SK-N-MC (cell line): ENCODE results near the gene SELENOS.

Experiments used
- DNase-seq: peaks from one replicate; pipeline ENCODE4 v3.0.0-alpha.2; 2011; ENCODE audit warnings: low read depth, low spot score
- H3K27ac ChIP-seq: fragments of 200-600 bp; sonication (generic); 2 replicates; pipeline ENCODE4 v1.5.1; 2016; ENCODE audit warnings: mixed run types
- H3K36me3 ChIP-seq: fragments of 200-600 bp; sonication (generic); 2 replicates; pipeline ENCODE4 v1.6.1; 2017; ENCODE audit warnings: antibody characterized with exemption, low read length, mixed read lengths; ENCODE audit not compliant: insufficient read depth
- H3K4me3 ChIP-seq: fragments of 200-600 bp; sonication (generic); 2 replicates; pipeline ENCODE4 v1.5.1; 2016
- H3K9ac ChIP-seq: fragments of 200-600 bp; sonication (generic); 2 replicates; pipeline ENCODE4 v1.8.0; 2017; ENCODE audit warnings: mixed run types, mixed read lengths; ENCODE audit not compliant: insufficient read length
- H3K9me3 ChIP-seq: fragments of 200-600 bp; sonication (generic); 2 replicates; pipeline ENCODE4 v1.6.1; 2017; ENCODE audit warnings: low read depth, mild to moderate bottlenecking, antibody characterized with exemption, low read length, moderate library complexity, mixed read lengths
- EZH2 ChIP-seq: fragments of 200-600 bp; sonication (generic); IDR thresholded peaks from one replicate; pipeline ENCODE4 v1.6.1; 2017; ENCODE audit warnings: antibody characterized with exemption
- FOXP2 ChIP-seq: optimal IDR thresholded peaks from 2 replicates; pipeline ENCODE3; 2011; ENCODE audit warnings: mild to moderate bottlenecking, moderate library complexity; ENCODE audit not compliant: insufficient read depth; ENCODE audit errors: extremely low read length, control extremely low read depth
- POLR2AphosphoS5 ChIP-seq: IDR thresholded peaks from 2 replicates; pipeline ENCODE4 v1.6.1; 2012; ENCODE audit warnings: mild to moderate bottlenecking, low read depth, low read length, borderline replicate concordance

Gene SELENOS

GRCh38 chr15:101277038-101277822, at the start of gene SELENOS:
Gene SELENOS, minus strand, starts transcription at chr15:101277485. Its CDS starts 68 bp downstream, at chr15:101277417.
- peak within 1 kb of the TSS; percentile 72 for H3K9ac ChIP-seq
- H3K9me3 ChIP-seq: no peaks in the 10 kb centered on the region
- no peak for DNase-seq
- H3K4me3 ChIP-seq: peak within 1 kb of the TSS; percentile 78
- peaks cover 51% of the 10 kb centered on the region for H3K36me3 ChIP-seq
- TF ChIP-seq POLR2AphosphoS5: no peak; the same call in 1 of the 2 replicates
- TF ChIP-seq EZH2: no peak
- TF ChIP-seq FOXP2: no peak
- no peak within 1 kb of the TSS for H3K27ac ChIP-seq

- no peak overlapping the region for H3K4me3 ChIP-seq
- no peak overlapping the region for H3K27ac ChIP-seq
These were observed 49.3 kb upstream of the SELENOS start for GRCh38 chr15:101326462-101327146.

GRCh38 chr15:101326026-101326315, 48.7 kb upstream of the SELENOS start:
- DNase-seq: no peak
- Histone ChIP-seq H3K36me3 (no peaks in the 10 kb centered on the region), H3K9me3 (no peaks in the 10 kb centered on the region), H3K27ac (no peak overlapping the region), H3K9ac (no peak overlapping the region), H3K4me3 (no peak overlapping the region)
- TF ChIP-seq FOXP2 (no peak), EZH2 (no peak), POLR2AphosphoS5 (no peak)

More at GRCh38 chr15:101326462-101327146, 49.3 kb upstream of the SELENOS start:
- Histone ChIP-seq H3K9me3 (no peaks in the 10 kb centered on the region), H3K9ac (no peak overlapping the region), H3K36me3 (no peaks in the 10 kb centered on the region)
- TF ChIP-seq EZH2 (no peak), FOXP2 (no peak), POLR2AphosphoS5 (no peak)
- DNase-seq: no peak

- Histone ChIP-seq H3K9me3 (no peaks in the 10 kb centered on the region), H3K9ac (no peak overlapping the region)
These were observed 48.2 kb upstream of the SELENOS start for GRCh38 chr15:101325263-101326025.

GRCh38 chr15:101324524-101325177, 47.4 kb upstream of the SELENOS start:
- DNase-seq: no peak
- Histone ChIP-seq H3K36me3 (no peaks in the 10 kb centered on the region), H3K4me3 (no peak overlapping the region), H3K27ac (no peak overlapping the region), H3K9ac (no peak overlapping the region), H3K9me3 (no peaks in the 10 kb centered on the region)
- no peak for TF ChIP-seq EZH2
- no peak for TF ChIP-seq FOXP2
- TF ChIP-seq POLR2AphosphoS5: no peak

More at GRCh38 chr15:101325263-101326025, 48.2 kb upstream of the SELENOS start:
- no peak for DNase-seq
- no peaks in the 10 kb centered on the region for H3K36me3 ChIP-seq
- TF ChIP-seq FOXP2 (no peak), EZH2 (no peak), POLR2AphosphoS5 (no peak)
- H3K4me3 ChIP-seq: no peak overlapping the region
- no peak overlapping the region for H3K27ac ChIP-seq

- DNase-seq: no peak
- no peak overlapping the region for H3K9ac ChIP-seq
- no peaks in the 10 kb centered on the region for H3K9me3 ChIP-seq
- TF ChIP-seq POLR2AphosphoS5: no peak
- TF ChIP-seq EZH2: no peak
- no peak for TF ChIP-seq FOXP2
- no peaks in the 10 kb centered on the region for H3K36me3 ChIP-seq
- H3K4me3 ChIP-seq: no peak overlapping the region
- H3K27ac ChIP-seq: no peak overlapping the region
These were observed 46.7 kb upstream of the SELENOS start for GRCh38 chr15:101323793-101324523.

GRCh38 chr15:101322854-101323477, 45.7 kb upstream of the SELENOS start:
- H3K4me3 ChIP-seq: no peak overlapping the region
- no peaks in the 10 kb centered on the region for H3K36me3 ChIP-seq
- no peaks in the 10 kb centered on the region for H3K9me3 ChIP-seq
- no peak overlapping the region for H3K9ac ChIP-seq
- DNase-seq: no peak
- no peak overlapping the region for H3K27ac ChIP-seq
- TF ChIP-seq POLR2AphosphoS5 (no peak), FOXP2 (no peak), EZH2 (no peak)
